ENCODE measurements around the gene OR51B4.
"Not testable (repeated sequence)": the region's sequence is repeated elsewhere in the genome, so short reads cannot be mapped to it uniquely, and the experiment has no call there.

Gene OR51B4

DNA sequence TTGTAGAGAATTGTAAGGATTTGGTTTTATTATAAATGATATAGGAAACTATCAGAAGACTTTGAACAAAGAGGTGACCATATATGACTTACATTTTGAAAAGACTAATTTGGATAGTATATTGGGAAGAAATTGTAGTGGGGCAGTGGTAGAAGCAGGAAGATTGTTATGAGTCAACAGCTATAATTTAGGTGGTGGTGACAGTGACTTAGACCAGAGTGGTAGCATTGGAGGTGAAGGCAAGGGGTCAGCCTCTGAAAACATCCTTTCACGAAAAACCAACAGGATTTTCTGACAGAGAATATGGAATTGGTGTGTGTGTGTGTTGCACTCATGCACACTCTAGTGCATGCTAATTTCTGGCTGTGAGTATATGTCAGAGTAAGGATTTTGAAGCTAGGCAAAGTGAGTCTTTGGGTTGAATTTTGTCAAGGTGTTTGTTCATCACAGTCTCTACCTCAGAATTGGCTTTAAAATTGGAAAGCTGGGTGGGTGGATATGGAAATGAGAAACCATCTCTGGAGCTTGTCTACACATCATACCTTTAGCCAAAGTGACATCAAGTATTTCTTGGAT is 23.9 kb downstream of the OR51B4 start:
- DNase-seq (ENCODE audit: low read depth in 1 of 2, low spot score in 1 of 2), result no peak
- TF ChIP-seq JUND (IDR thresholded peaks at IDR 0.05; ENCODE audit: low read depth), result no peak
- in situ Hi-C loops (cut with HindIII; ENCODE audit: low pct_unique_long_range_greater_than_20kb, low sequenced_read_pairs), result no loop called here

DNA sequence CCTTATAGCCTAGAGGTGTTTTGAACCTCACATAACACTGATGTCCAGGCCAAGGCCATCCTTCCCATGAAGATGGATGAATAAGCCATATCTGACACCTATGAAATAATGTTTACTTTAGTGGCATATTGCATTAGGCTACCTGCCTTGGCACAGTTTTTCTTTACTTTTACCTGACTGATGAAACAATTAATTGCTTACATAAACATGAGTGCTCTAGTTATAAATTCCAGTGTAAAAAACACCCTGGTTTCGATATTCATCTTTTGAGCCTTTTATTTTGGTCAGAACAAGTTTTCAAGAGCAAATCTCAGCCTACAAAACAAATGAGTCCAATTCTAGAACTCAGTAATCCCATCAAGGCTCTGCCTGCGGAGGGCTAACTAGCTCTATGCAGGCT is 25.0 kb downstream of the OR51B4 start:
- in situ Hi-C loops (cut with HindIII; ENCODE audit: low pct_unique_long_range_greater_than_20kb, low sequenced_read_pairs), result no loop called here
- TF ChIP-seq JUND (IDR thresholded peaks at IDR 0.05; ENCODE audit: low read depth), result no peak
- no peak for DNase-seq (ENCODE audit: low read depth in 1 of 2, low spot score in 1 of 2)

DNA sequence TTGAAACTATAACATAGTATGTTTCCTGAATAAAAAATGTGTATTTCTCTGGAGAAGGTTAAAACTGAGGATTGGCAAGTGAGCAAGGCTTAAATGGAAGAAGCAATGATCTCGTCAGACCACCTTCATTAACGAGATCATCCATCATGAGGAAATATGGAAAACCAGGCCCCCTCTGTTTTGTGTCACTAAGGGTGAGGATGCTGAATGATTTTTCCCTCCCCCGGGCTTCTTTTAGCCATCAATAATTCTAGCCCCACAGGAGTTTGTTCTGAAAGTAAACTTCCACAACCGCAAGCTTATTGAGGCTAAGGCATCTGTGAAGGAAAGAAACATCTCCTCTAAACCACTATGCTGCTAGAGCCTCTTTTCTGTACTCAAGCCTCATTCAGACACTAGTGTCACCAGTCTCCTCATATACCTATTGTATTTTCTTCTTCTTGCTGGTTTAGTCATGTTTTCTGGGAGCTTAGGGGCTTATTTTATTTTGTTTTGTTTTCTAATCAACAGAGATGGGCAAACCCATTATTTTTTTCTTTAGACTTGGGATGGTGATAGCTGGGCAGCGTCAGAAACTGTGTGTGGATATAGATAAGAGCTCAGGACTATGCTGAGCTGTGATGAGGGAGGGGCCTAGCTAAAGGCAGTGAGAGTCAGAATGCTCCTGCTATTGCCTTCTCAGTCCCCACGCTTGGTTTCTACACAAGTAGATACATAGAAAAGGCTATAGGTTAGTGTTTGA is 26.2 kb downstream of the OR51B4 start:
- no peak for DNase-seq (ENCODE audit: low read depth in 1 of 2, low spot score in 1 of 2)
- TF ChIP-seq JUND (IDR thresholded peaks at IDR 0.05; ENCODE audit: low read depth), result no peak
- in situ Hi-C loops (cut with HindIII; ENCODE audit: low pct_unique_long_range_greater_than_20kb, low sequenced_read_pairs), result no loop called here

DNA sequence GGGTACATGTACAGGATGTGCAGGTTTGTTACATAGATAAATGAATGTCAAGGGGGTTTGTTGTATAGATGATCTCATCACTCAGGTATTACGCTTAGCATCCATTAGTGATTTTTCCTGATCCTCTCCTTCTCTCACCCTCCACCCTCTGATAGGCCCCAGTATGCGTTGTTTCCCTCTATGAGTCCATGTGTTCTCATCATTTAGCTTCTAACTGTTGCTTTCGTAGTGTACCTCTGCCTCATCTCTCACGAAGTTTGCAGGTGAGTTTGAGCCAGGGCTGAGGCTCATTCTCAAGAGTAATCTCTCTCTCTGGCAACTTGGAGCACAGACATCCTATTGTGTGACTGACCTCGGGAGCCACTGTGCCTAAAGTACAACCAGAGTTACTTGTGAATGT is 27.4 kb downstream of the OR51B4 start:
- in situ Hi-C loops (cut with HindIII; ENCODE audit: low pct_unique_long_range_greater_than_20kb, low sequenced_read_pairs), result no loop called here
- no peak for DNase-seq (ENCODE audit: low read depth in 1 of 2, low spot score in 1 of 2)
- TF ChIP-seq JUND (IDR thresholded peaks at IDR 0.05; ENCODE audit: low read depth), result no peak

DNA sequence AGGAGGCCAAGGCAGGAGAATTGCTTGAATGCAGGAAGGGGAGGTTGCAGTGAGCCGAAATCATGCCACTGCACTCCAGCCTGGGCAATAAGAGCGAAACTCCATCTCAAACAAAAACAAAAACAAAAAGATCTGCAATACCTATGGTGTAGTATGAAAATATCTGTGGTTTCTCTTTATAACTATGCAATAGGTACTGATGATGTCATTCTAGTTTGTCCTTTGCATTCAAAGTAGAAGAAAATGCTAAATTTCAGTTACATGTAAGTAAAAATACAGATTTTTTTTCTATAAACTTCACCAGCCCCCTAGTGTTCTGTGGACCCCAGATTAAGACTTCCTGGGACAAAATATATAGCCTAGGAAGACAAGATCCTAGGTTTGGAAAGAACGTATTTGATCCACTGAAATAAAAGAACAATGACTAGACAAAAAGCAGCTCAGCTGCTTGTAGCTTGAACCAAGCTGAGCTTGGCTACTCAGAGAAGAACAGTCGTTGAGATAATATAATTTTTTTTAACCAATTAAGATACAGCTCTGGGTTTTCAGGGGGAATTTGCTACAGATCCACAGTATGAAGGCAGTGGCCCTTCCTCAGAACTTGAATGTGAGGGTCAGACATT is 29.2 kb downstream of the OR51B4 start:
- in situ Hi-C loops (cut with HindIII; ENCODE audit: low pct_unique_long_range_greater_than_20kb, low sequenced_read_pairs), result no loop called here
- no peak for DNase-seq (ENCODE audit: low read depth in 1 of 2, low spot score in 1 of 2)
- TF ChIP-seq JUND (IDR thresholded peaks at IDR 0.05; ENCODE audit: low read depth), result no peak

DNA sequence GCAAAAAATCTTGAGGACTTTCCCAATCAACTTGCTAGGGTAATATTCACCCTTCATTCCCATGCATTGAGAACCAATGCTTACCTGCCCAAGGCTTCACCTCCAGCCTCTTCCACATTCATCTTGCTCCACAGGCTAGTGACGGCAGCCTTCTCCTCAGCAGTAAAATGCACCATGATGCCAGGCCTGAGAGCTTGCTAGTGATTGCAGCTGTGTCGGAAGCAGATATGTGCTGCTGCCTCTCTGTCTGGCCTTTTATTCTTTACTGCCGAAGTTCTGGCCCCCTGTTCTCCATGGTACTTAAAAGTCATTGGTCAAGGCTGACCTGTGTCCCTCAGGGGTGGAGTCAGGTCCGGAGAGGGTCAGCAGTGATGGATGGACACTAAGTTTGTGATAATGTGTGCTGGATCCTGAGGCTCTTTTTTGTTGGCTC is 32.0 kb downstream of the OR51B4 start, which contains the start of gene HBE1:
HBE1 (minus strand) TSS at position 231 of the 433 bp plus-strand sequence; CDS start at position 176, 55 bp downstream.
- DNase-seq (ENCODE audit: low read depth in 1 of 2, low spot score in 1 of 2), result no peak
- in situ Hi-C loops (cut with HindIII; ENCODE audit: low pct_unique_long_range_greater_than_20kb, low sequenced_read_pairs), result no loop called here
- TF ChIP-seq JUND (IDR thresholded peaks at IDR 0.05; ENCODE audit: low read depth), result no peak

DNA sequence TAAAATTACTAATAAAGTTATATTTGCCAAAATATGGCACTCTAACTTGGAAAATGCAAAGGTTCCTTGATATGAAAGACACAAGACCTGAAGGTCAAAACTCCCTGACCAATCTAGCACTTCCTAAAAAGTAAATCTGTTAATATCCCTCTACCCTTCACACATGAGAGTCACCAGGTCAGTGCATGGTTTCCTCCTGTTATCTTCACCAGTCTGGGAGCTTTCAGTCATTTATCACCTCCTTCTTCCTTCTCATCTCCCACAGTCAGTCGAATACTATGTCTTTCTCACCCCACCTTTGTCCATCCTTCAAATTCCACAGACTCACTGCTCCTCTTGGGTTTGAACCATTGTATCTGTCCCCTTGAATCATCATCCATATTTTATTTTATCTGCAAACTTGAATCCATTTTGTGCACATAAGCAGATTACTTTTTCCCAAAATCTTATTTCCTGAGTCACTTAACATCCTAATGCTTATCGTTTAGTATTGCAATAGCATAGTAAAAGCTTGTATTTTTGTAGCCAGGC is 34.6 kb downstream of the OR51B4 start:
- no peak for DNase-seq (ENCODE audit: low read depth in 1 of 2, low spot score in 1 of 2)
- no peak for TF ChIP-seq JUND (IDR thresholded peaks at IDR 0.05; ENCODE audit: low read depth)
- in situ Hi-C loops (cut with HindIII; ENCODE audit: low pct_unique_long_range_greater_than_20kb, low sequenced_read_pairs), result no loop called here

DNA sequence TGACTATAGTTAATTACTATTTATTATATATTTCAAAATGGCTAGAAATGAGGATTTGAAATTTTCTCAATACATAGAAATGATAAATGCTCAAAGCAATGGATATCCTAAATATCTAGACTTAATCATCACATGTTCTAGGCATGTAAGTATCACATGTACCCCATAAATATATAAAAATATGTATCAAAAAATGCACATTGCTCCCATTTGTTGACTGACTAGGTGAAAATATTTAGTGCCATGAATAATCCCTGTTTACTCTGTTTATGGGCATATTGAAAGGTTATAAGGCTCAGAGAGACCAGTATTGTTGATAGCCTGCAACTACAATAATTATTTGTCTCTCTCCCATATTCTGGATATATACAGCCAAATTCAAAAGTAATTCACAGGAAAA is 35.1 kb downstream of the OR51B4 start:
- in situ Hi-C loops (cut with HindIII; ENCODE audit: low pct_unique_long_range_greater_than_20kb, low sequenced_read_pairs), result no loop called here
- no peak for DNase-seq (ENCODE audit: low read depth in 1 of 2, low spot score in 1 of 2)
- no peak for TF ChIP-seq JUND (IDR thresholded peaks at IDR 0.05; ENCODE audit: low read depth)

DNA sequence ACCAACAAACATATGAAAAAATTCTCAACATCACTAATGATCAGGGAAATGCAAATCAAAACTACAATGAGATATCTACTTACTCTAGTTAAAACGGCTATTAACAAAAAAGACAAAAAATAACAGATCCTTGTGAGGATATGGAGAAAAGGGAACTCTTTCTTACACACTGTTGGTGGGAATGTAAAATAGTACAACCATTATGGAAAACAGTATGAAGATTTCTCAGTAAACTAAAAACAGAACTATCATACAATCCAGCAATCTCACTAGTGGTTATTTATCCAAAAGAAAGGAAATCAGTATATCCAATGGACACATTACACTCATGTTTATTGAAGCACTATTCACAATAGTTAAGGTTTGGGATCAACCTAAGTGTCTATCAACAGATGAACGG is 35.9 kb downstream of the OR51B4 start:
- TF ChIP-seq JUND (IDR thresholded peaks at IDR 0.05; ENCODE audit: low read depth), result no peak
- no peak for DNase-seq (ENCODE audit: low read depth in 1 of 2, low spot score in 1 of 2)
- in situ Hi-C loops (cut with HindIII; ENCODE audit: low pct_unique_long_range_greater_than_20kb, low sequenced_read_pairs), result no loop called here

DNA sequence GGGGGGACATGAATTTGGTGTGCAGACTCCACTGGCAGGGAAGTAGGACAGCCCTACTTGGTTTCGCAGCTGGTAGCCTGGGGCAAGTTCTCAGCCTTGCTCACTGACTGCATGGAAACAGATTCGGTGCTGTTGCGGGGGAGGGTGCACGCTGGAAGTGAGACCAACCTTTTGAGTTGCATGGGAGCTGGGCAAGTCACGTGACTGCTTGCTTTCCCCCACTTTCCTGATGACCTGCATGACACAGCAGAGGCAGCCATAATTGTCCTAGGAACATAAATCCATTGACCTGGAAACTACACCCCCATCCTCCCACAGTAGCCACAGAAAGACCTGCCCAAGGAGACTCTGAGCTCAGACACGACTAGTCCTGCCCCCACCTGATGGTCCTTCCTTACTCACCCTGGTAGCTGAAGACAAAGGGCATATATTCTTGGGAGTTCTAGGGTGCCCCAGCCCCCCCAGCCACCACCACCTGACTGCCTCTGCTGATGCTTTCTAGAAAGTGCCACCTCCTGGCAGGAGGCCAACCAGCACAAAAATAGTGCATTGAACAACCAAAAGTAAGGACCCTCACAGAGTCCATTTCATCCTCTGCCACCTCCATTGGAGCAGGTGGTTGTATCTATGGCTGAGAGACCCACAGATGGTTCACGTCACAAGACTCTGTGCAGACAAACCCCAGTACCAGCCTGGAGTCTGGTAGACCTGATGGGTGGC is 43.0 kb downstream of the OR51B4 start:
- in situ Hi-C loops (cut with HindIII; ENCODE audit: low pct_unique_long_range_greater_than_20kb, low sequenced_read_pairs), result no loop called here
- DNase-seq (ENCODE audit: low read depth in 1 of 2, low spot score in 1 of 2), result no peak

DNA sequence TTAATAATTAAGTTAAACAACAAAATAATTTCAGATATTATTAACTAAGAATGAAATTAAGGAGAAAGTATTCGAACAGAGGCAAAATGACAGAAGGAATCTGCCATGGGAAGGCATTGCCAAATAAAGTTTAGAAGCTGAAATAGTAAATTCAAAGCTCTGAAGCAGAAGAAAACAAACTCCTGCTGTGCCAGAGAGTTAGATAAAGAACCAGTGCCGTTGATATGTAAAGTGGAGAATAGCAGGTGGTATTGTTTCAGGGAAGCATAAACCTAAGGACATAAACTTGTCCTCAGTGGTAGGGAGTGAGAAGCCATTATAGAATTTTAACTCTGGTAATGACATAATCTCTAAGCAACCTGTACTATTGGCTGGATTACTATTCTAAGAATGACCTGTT is 44.5 kb downstream of the OR51B4 start:
- in situ Hi-C loops (cut with HindIII; ENCODE audit: low pct_unique_long_range_greater_than_20kb, low sequenced_read_pairs), result no loop called here
- no peak for DNase-seq (ENCODE audit: low read depth in 1 of 2, low spot score in 1 of 2)
- TF ChIP-seq JUND (IDR thresholded peaks at IDR 0.05; ENCODE audit: low read depth), result no peak

More for the DNA sequence above, 43.0 kb downstream of the OR51B4 start:
- TF ChIP-seq JUND (IDR thresholded peaks at IDR 0.05; ENCODE audit: low read depth), result no peak

DNA sequence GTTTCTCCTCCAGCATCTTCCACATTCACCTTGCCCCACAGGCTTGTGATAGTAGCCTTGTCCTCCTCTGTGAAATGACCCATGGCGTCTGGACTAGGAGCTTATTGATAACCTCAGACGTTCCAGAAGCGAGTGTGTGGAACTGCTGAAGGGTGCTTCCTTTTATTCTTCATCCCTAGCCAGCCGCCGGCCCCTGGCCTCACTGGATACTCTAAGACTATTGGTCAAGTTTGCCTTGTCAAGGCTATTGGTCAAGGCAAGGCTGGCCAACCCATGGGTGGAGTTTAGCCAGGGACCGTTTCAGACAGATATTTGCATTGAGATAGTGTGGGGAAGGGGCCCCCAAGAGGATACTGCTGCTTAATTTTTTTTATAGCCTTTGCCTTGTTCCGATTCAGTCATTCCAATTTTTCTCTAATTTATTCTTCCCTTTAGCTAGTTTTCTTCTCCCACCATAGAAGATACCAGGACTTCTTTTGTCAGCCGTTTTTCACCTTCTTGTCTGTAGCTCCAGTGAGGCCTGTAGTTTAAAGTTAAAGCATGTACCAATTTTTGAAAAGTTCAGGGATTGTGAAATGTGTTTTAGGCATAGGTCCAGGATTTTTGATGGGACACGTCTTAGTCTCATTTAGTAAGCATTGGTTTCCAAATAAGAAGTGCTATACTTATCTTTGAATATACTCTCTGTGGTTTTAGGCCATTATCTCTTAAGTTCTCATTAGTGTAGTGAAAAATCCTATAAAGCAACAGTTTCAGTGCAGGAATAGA is 46.9 kb downstream of the OR51B4 start, which contains the start of gene HBG2:
HBG2 (minus strand) TSS at position 136 of the 768 bp plus-strand sequence; CDS start at position 83, 53 bp downstream.
- in situ Hi-C loops (cut with HindIII; ENCODE audit: low pct_unique_long_range_greater_than_20kb, low sequenced_read_pairs); DNase-seq (ENCODE audit: low read depth in 1 of 2, low spot score in 1 of 2): not testable (repeated sequence)

DNA sequence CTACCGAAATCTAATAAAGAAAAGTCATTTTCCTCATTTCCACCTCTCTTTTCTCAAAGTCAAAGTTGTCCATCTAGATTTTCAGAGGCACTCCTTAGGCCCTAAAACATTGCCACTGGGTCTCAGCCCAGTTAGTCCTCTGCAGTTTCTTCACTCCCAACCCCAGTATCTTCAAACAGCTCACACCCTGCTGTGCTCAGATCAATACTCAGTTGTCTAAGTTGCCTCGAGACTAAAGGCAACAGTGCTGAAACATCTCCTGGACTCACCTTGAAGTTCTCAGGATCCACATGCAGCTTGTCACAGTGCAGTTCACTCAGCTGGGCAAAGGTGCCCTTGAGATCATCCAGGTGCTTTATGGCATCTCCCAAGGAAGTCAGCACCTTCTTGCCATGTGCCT is 47.7 kb downstream of the OR51B4 start:
- DNase-seq (ENCODE audit: low read depth in 1 of 2, low spot score in 1 of 2); in situ Hi-C loops (cut with HindIII; ENCODE audit: low pct_unique_long_range_greater_than_20kb, low sequenced_read_pairs): not testable (repeated sequence)

DNA sequence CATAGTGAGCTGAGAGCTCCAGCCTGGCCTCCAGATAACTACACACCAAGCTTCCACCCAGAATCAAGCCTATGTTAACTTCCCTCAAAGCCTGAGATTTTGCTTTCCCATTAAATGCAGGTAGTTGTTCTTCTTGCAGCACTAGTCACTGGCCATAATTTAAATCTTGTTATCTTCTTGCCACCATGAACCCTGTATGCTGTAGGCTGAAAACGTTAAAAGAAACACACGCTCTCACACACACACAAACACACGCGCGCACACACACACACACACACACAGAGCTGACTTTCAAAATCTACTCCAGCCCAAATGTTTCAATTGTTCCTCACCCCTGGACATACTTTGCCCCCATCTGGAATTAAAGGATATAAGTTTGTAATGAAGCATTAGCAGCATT is 48.3 kb downstream of the OR51B4 start:
- DNase-seq (ENCODE audit: low read depth in 1 of 2, low spot score in 1 of 2); in situ Hi-C loops (cut with HindIII; ENCODE audit: low pct_unique_long_range_greater_than_20kb, low sequenced_read_pairs): not testable (repeated sequence)

All from T47D (cell line).